Stimulated activated CD4-positive, alpha-beta T cell treated with anti-CD3 and anti-CD28 coated beads, Interleukin-1b, Interleukin-23, amount 100 ng/mL, for 24 hours (primary cell): ENCODE data around the gene XRCC4.
"Not testable (repeated sequence)": the region's sequence is repeated elsewhere in the genome, so short reads cannot be mapped to it uniquely, and the experiment has no call there.

Source experiments
- DNase-seq, 4 experiments: peaks; one replicate each; pipeline ENCODE4 v3.0.0-alpha.2; 2020; ENCODE audit warnings: low read depth in 4 of 4, low spot score in 1 of 4

XRCC4 gene

DNA sequence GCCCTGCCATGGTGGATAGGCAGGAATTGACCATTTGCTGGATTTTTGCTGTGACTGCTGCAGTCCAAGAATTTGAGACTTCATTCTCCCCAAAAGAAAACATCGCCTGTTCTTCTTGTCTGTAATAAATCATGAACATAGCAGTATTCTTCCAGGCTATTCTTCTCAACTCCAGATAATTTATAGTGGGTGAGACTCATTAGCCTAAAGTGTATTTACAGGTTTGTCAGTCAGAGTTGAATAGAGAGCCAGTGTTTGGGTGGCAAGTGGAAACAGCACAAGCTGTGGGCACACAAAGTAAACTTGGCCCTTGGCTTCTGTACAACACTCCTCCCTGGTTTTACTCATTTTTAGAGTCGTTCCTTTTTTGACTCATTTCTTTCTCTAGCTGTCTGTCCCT, 266.0 kb downstream of the XRCC4 start:
- no peak for DNase-seq

DNA sequence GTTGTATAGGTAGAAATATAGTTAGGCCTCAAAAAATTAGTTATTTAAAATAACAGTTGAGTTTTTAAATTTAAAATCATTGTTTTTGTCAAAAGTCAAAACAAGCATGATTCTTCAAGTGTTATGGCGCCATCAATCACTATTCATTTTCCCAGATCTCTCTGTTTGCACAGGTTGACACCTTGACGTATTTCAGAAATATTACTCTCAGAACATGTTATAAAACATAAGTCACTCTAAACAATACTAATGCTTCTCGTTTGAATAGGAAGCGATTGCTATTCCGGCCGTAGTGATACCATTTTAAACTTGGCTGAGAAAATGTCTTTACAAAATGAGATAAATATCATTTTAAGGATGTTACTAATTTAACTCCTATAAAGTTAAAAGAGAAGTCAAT, 268.1 kb downstream of the XRCC4 start:
- DNase-seq: no peak

DNA sequence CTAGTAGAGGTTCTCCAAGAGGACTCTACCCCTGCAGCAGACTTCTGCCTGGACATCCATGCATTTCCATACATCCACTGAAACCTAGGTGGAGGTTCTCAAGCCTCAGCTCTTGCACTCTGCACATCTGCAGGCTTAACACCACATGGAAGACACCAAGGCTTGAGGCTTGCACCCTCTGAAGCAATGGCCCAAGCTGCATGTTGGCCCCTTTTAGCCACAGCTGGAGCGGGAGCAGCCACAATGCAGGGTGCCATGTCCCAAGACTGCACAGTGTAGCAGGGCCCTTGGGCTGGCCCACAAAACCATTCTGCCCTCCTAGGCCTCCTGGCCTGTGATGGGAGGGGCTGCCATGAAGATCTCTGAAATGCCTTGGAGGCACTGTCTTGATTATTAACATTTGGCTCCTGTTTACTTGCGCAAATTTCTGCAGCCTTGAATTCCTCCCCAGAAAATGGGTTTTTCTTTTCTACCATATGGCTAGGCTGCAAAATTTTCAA, 271.0 kb downstream of the XRCC4 start:
- no peak for DNase-seq

DNA sequence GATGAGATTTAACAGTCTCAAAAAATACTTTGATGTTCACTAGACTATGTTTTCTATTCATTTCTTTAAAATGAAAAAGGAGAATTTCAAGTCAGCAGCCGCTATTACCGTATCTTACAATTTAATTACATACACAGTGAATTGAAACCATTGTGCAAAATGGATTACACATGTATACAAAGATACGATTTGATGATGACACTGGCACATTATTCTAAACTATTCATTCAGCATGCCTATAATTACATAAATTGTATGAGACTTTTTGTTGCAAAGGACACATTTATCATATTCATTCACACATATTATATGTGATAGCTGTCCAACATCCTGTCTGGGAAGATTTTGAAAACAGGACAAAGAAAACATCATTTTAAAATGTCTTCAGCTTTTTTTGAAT, 275.9 kb downstream of the XRCC4 start:
- DNase-seq: no peak

DNA sequence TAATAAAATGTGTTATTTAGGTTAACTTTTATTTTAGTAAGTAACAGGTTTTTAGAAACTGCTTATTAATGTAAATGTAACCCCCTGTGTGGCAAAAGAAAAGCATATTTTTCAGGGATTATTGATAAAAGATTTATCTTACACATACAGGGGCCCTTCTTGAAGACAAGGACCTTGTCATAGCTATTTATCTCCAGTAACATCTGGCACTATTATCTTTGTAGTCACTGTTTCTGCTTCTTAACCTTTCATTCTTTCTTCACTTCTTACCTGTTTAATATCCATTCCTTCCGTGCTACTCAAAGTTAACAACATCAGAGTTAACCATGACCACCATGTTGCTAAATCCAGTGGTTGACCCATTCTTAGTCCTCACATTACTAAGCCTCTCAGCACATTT, 276.4 kb downstream of the XRCC4 start:
- DNase-seq: no peak

DNA sequence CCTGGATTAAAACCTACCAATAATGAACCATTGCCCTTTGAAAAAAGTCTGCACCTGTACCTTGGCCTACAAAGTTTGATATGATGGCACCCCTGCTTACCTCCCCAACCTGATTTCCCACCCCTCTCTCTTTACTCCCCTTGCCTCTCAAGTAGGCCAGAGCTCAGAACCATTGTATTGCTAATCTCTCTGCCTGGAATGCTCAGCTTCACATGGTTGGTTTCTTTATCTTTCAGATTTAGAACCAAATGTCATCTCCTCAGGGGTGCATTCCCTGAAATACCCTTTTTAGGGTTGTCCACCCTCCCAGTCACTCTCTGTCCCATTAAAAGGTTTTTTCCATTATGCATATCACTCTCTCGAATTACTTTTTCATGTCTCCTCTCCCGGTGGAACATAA, 277.6 kb downstream of the XRCC4 start:
- DNase-seq: no peak

DNA sequence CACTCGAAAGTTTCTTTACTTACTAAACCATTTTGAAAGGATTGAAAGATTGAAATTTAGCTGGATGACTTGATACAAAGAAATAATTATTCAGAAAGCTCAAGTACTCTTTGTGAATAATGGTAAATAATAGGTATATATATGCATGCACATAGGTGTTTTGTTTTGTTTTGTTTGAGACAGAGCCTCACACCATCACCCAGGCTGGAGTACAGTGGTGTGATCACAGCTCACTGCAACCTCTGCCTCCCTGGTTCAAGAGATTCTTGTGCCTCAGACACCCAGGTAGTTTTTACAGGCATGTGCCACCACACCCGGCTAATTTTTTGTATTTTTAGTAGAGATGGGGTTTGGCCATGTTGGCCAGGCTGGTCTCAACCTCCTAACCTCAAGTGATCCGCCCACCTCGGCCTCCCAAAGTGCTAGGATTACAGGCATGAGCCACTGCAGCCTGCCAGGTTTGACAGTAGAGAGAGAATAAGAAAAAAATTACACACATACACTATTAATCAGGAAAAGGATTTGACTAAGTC, 278.2 kb downstream of the XRCC4 start:
- not testable (repeated sequence) for DNase-seq

DNA sequence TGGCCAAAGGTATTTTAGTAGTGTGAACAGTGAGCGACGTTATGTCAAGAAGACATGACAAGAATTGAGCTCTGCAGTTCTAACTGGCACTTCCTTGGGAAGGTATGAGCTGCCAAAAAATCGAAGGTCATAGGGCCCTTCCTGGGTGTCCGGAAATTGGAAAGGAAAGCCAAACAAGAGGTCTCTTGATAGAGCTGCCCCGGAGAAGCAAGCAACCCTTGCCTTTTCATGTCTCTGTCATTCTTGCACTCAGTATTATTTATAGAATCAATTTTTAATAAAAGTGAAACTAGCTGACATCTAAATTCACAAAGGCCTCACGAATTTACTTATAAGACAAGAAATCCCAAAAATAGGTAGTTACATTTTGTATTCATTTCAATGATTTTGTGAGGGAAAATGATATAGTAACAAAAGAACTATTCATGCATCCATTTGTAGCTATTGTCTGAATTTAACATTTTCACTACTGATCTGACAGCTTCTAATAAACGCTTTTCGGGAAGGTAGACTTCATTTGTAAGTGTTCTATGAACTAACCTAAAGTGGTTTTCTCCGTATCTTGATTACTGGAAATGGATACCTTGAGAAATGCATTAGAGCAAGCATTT, 280.4 kb downstream of the XRCC4 start:
- DNase-seq: no peak

DNA sequence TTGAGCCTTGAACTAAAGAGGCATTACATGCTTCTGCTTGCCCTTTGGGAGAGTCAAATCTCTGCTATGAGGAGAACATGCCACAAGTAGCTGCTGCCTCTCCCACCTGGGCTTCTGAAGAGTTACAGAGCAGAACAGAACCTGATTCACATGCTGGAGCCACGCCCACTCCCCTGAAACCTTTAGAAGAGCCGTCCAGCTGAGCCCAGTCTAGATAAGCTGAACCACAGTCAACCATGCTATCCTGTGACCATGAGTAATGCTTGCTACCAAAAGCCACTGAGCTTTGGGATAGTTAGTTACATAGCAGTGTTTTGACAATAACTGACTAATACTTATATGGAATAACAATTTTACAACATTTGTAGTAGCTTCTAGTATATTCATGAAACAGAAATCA, 283.2 kb downstream of the XRCC4 start:
- DNase-seq: no peak

DNA sequence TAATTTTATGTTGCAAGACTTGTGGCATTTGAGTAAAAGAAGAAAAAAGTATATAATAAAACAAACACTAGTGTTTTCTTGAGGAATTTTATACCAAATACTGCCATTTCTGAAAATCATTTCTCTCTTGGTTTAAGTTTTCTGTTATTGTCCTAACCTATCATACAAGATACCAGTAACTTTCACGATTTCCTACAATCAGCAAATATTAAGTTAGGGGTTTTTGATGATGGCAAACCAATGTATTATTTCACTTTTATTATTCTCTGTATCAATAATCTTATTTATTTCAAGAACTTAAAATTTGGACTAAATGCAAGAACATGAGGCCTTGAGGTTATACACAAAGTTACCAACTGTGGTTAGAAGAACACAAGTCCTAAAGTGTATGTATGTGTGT, 285.2 kb downstream of the XRCC4 start:
- DNase-seq: no peak

DNA sequence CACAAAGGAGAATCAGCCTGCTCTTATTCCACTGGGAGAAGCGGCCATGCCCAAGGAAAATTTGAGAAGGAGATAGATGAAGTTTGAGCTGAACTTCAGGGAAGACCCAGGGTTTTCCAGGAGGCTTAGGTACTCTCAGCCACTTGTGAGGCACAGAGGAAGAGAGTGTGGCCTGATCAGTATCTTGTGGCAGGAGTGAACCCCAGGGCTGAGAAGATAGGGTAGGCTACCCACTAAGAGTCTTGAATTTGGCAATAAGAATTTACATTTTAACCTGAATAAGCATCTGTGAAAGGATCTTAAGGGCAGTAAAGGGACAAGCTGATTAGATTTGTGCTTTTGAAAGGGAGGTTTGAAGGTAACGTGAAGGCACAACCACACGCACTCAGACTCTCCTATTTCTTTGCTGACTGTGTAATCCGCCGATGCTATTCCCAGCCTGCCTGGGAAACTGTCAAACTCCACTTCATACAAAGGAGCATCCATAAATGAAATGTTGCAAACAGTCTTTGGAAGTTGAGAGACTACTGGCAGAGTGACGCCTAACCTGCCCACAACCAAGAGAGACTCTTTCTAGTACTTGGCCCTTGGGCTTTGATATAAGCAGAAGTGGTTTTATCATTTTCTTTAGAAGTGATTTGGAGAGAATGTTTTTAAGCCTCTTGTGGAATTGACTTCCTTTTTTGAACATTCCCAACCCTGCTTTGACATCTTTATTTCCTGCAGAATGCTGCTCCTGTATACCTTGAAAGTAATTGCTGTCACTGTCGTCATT, 286.0 kb downstream of the XRCC4 start:
- no peak for DNase-seq

DNA sequence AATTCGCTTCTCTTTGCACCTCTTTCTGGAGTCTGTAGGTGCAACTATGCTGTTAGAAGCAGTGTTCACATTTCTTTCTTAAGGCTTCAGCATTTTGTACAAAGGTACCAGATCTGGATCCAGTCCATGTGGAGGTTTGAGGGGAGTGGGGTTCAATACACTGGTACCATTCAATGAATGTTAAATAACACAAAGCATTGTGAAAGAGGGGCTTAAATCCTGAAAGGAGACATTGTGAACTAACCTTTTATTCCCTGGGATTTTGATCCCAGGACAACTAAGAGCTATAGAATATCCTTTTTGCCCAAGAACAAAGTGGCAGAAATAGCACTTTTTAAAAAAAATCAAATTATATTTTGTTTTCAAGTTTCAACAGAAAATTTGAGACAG, 286.5 kb downstream of the XRCC4 start:
- DNase-seq: no peak

DNA sequence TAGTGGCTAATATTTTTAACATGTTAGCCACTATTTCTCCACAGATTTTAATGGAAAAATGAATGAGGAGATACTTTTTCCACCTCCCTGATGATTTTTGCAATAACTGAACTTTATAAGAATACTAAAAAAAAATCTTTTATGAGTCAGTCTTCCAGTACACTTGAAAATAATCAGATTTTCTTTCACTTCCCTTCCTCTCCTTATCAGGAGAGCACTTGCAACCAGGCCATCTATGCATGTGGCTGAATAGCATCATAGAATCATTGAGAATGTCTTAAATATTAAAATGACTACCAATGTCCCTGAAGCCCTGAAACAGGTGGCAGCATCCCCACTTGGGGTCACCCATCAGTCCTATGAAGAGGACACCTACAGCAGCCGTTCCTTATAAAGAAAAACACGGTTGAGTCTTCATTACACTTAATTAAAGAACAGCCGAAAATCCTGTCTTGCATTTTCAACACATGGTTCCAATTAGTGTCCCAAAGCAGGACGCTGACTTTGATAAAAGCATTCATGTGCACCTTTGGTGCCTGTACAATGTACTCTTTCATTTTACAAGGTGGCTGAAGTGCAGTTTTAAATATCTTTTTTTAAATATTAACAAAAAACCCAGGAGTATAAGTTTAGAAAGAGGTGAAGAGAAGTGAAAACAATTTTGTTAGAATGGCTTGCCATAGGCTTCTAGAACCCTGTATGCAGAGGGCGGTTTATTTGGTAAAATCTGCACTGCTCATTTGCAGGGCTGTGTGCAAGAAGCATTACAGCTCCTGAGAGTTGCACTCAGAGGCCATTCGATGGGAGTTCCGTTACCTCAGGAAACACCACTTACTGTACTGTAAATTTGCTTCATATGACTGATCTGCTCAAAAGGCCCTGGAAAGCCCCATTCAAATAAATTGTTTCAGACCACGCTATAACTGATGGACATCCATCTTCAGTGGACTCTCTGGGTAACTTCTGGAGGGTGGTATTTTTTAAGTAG, 287.3 kb downstream of the XRCC4 start:
- no peak for DNase-seq

DNA sequence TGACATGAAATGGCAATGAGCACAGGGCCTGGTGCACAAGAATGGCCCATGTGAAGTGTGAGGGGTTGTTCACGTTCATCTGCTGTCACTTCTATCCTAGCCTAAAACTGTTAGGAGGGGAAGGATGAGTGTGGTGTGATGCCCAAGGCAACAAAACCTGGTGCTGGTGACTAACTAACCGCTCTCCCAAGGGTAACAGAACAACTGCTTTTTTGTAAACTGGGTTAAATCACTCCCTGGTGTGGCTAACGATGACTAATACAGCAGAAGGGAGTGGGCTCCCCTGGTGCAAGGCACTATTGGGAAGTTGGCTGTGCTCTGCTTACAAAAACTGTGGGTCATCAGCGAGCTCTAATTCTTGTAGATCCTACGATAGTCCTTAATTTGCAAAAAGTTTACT, 291.0 kb downstream of the XRCC4 start:
- DNase-seq: no peak

DNA sequence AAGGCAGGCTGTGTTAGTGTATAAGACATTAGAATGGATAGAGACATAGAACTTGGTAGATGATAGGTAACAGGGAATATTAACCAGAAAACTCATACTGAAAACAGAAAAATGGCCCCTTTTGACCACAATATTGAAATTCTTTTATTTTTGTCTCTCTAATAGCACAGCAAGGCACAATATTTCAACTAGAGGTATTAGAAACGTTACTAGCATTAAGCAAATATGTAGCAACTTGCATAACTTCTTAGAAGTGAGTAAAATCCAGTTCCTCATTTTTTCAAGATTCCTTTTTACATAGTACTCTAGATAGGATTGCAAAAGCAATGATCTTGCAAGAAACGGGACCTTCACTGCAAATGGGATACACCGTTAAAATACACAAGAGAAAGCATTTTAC, 291.5 kb downstream of the XRCC4 start:
- no peak for DNase-seq

DNA sequence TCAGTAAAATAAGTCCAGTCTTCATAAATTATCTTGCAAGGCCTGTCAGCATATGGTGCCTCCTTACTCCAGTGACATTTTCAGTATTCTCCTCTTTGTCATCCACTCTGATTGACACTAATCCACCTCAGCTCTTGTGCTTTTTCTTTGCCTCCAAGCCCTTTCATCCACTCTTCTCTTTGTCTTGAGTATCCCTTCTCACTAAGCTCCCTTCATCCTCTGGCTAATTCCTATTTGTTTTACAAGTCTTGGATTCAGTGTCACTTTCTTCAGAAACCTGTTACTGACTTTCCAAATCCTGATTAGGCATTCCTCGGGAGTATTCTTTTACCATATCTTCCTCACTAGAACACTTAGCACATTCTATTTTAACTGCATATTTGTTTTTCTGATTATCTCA, 293.6 kb downstream of the XRCC4 start:
- no peak for DNase-seq

DNA sequence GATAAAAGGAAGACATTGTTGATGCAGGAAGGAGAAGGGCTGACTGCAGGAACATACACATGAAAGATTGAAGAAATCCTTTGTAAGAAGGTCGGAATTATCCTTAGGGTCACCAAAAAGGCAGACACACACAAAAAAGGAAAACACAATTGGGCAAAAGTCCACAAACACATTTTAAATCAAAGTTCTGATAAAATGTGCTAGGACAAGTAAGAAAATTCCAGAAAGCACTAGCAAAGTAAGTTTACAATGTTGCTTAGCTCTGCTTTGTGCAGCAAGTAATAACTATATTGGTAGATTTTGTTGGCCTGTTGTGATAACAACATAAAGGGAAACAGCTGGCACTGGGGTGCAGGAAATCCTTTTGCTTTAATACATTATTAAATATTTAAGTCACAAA, 294.4 kb downstream of the XRCC4 start:
- no peak for DNase-seq

DNA sequence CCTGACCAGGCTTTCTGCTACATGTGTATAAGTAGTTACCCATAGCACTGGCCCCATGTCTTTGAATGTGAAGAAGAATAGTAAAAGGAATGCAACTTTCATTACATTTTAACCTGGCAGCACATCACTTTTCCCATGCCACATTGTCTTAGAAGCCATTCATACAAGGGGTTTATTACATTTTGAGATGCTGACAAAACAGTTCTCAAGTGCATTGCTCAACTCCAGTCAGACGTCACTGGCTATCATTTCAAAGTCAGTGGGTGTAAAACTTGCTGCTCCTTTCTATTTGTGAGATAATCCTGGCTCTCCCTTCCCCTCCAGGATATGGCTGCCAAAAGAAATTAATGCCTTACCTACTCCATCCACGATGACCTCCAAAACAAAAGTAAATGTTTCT, 297.2 kb downstream of the XRCC4 start:
- no peak for DNase-seq

DNA sequence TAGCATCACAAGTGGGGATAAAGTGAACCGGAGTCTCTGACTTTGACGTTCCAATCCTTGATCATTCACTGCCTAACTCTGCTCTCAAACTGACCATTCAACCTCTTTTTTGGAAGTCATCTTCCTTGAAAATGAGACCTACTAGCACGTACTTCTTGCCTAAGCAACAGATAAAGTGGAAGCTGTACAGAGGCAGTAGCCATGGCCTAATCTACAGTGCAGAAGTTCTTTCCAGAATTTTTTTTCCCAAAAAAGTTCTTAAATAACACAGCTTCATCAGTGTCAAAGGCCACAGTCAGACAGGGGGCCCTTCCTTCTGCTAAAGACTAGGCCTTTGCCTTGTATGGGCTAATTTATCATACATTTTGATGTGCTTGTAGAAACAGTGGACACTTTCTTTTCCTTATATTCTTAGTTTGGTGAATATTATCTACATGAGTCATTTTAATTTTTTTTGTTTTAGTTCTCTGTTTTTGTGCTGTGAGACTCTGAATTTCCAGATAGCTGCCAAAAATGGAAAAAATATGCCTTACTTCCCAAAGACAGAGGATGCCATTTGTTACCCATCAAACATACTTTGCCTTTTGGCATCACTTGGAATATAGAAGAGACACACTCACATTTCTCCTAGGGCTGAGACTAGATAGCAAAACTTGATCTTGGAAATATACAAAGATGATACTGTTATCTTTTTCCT, 297.9 kb downstream of the XRCC4 start:
- no peak for DNase-seq

DNA sequence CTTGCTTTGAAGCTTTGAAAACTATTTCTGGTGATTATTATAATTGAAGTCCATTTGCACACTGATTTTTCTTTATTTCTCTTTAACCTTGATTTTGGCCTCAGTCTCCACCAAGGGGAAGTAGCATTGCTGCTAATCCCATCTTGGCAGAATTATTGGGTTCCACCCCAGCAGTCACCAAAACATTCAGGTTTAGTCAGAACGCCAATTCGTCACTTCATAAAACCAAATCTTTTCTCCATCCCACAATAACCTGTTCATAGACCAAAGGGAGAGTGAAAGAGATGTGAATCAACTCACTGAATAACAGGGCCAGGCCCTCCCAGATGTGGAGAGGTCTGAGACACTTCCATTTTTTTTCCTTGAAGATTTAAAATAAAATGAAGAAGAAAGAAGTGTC, 299.1 kb downstream of the XRCC4 start:
- DNase-seq: no peak
